NCI-H146 (cell line): ENCODE measurements around the gene SULT2B1.
"Not testable (repeated sequence)": the region's sequence is repeated elsewhere in the genome, so short reads cannot be mapped to it uniquely, and the experiment has no call there.

Experiments
- DNase-seq: peaks from one replicate; lab custom pipeline; 2025; lab: John Stamatoyannopoulos, UW

SULT2B1 gene

DNA sequence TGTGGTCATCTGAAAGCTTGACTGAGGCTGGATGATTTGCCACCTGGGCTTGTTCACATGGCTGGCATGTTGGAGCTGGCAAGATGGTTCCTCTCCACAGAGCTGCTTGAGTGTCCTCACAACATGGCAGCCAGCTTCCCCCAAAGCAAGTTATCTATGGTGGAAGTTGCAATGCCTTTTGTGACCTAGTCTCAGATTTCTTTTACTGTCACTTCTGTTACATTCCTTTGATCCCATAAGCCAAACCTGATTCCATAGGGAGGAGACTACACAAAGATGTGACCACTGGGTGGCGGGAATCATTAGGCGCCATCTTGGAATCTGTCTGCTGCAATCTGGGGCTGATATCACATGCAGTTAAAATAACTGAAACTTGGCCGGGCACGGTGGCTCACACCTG lies 22.8 kb upstream of the SULT2B1 start:
- no peak for DNase-seq

- DNase-seq = no peak
Observed at GRCh38 chr19:48530066-48530720, 21.8 kb upstream of the SULT2B1 start.

GRCh38 chr19:48530770-48531169 lies 21.2 kb upstream of the SULT2B1 start:
- no peak for DNase-seq

DNA sequence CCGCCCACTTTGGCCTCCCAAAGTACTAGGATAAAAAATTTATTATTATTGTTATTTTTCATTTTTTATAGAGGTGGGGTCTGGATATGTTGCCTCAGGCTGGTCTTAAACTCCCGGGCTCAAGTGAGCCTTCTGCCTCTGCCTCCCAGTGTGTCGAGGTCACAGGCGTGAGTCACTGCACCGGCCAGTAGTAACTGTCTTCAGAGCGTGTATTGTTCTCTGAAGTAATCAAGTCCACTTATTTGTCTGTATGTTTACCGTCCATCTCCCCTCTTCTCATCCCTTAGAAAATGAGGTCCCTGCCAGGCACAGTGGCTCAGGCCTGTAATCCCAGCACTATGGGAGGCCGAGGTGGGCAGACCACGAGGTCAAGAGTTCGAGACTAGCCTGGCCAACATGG lies 18.2 kb upstream of the SULT2B1 start:
- DNase-seq = no peak

DNA sequence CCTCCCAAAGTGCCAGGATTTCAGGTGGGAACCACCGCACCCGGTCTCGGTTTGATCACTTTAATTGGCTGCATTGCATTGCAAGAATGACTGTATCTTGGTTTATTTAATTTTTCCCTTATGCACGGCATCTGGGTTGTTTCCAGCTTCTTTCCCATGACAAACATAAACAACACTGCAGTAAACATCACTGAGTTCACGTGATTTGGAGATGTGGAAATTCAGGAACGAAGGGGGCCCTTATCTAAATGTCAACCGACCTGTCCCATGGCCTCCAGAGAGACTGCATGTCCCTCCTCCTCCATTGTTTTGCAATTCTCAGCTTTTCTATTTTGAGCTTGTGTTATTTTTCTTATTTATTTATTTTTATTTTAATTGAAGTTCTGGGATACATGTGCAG lies 14.4 kb upstream of the SULT2B1 start:
- DNase-seq = no peak

- not testable (repeated sequence) for DNase-seq
Observed at GRCh38 chr19:48538057-48538456, 13.9 kb upstream of the SULT2B1 start.

DNA sequence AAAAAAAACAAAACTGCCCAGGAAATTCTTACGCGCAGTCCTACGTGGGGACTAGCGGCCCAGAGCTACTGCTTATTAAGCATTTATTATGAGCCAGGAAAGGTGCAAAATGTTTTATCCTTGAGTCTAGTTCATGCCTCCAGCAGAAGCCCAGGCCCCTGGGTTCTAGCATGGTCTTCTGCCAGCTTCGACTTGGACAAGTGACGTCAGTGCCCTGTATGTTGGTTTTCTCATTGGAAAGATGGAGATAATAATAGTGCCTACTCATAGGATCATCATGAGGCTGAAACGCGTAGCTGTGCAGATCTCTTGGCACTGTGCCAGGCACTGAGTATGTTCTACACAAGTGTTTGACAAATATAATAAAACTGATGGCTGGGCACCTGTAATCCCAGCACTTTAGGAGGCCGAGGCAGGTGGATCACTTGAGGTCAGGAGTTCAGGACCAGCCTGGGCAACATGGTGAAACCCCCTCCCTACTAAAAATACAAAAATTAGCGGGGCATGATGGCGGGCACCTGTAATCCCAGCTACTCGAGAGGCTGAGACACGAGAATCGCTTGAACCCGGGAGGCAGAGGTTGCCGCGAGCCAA lies 12.4 kb upstream of the SULT2B1 start:
- DNase-seq = peak; percentile 96

DNA sequence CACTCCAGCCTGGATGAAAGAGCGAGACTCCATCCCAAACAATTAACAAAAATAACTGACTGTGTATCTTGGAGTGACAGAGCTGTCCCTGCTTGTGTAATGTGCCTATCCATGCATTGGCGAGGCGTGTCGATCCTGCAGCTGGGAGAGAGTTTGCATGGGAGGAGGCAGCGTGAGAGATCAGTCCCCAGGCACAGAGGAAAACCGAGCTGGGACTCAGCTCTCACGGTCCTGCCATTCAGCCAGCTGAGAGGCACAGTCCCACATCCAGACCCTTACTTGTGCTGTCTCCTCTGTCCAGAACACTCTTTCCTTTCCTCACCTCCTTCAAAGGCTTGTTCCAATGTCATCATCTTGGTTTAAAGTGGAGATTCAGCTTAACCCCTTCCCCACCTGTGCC lies 11.9 kb upstream of the SULT2B1 start:
- peak; percentile 42 for DNase-seq

DNA sequence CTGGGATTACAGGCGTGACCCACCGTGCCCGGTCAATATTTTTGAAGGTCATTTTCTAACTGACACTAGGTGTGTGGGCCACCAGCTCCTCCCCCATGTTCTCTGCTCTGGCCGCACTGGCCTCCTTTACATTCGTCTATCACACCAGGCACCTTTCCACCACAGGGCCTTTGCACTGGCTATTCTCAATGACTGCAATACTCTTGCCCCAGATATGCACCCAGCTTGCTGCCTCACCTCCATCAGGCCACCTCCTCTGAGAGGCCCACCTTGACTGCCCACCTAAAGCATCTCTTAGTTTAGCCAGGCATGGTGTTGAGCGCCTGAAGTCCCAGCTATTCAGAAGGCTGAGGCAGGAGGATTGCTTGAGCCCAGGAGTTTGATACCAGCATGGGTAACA lies 10.2 kb upstream of the SULT2B1 start:
- no peak for DNase-seq

- no peak for DNase-seq
Observed at GRCh38 chr19:48543121-48543710, 8.8 kb upstream of the SULT2B1 start.

- no peak for DNase-seq
Observed at GRCh38 chr19:48544856-48545750, 6.9 kb upstream of the SULT2B1 start.

DNA sequence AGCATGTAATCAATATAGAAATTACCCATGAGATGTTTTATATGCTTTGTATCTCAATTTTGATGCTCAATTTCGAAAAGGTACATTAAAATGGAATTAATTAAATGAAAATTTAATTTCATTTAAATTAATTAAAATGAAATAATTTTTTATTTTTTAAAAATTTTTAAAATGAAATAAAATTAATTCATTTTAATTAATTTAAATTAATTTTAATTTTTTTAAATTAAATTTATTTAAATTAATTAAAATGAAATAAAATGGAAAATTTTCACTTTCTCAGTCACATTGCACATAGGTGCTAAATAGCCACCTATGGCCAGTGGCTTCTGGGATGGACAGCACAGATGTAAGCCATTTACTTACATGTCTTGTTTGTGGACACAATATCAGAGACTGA lies 4.2 kb upstream of the SULT2B1 start:
- DNase-seq = no peak

DNA sequence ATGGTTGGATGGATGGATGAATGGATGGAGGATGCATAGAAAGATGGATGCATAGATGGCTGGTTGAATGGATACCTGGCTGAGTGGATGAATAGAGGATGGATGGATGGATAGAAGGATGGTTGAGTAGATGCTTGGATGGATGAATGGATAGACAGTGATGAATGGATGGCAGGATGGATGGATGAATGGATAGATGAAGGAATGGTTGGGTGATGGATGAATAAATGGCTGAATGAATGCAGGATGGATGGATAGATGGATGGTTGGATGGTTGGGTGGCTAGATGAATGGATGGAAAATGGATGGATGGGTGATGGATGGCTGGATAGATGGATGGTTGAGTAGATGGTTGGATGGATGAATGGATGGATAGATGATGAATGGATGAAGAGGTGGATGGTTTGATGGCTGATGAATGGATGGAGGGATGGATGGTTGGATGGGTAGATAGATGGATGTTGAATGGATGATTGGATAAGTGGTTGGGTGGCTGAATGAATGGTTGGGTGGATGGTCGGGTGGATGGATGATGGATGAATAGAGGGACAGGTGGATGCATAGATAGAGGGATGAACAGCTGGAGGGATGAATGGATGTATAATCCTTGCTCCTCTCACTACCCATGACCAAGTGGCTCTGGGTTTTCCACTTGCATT lies 3.6 kb upstream of the SULT2B1 start:
- no peak for DNase-seq

GRCh38 chr19:48549380-48549779 lies 2.6 kb upstream of the SULT2B1 start:
- no peak for DNase-seq

DNA sequence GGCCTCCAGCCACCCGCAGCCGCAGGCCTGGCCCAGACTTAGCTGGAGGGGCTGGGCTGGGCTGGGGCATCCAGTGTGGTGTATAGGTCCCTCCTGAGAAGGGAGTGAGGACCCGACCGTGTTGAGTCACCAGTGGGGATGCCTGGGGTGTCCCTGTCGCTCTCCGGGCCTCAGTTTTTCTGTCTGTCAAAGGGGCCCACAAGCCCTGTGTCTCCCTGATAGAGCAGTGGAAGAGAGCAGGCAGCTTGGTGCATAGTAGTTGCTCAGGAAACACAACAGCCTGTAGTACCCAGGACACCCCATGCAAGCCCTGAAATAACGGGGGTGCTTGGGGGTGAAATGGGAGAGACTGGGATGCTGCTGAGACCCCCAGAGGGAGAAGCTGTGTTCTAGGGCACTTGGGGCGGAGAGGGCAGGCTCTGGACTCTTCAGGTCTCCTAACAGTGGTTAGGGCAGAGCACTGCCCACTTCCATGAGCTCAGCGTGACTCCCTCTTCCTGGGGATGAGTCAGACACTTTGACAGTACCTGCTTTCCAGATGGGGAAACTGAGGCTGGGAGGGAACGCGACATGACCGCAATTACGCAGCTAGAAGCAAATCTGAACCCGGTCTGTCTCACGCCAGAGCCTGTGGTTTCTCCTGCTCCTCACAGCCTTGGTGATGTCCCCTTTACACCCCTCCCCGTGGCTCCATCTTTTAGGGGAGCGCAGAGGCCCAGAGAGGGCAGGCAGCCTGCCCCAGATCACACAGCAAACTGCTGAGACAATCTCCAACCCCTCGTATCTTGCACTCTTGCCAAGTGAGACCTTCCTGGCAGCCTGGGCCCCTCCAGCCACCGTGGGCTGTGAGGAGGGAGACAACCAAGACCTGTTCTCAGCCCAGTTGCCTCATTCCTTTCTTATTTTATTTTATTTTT lies 692 bp downstream of the SULT2B1 start:
- DNase-seq = no peak

DNA sequence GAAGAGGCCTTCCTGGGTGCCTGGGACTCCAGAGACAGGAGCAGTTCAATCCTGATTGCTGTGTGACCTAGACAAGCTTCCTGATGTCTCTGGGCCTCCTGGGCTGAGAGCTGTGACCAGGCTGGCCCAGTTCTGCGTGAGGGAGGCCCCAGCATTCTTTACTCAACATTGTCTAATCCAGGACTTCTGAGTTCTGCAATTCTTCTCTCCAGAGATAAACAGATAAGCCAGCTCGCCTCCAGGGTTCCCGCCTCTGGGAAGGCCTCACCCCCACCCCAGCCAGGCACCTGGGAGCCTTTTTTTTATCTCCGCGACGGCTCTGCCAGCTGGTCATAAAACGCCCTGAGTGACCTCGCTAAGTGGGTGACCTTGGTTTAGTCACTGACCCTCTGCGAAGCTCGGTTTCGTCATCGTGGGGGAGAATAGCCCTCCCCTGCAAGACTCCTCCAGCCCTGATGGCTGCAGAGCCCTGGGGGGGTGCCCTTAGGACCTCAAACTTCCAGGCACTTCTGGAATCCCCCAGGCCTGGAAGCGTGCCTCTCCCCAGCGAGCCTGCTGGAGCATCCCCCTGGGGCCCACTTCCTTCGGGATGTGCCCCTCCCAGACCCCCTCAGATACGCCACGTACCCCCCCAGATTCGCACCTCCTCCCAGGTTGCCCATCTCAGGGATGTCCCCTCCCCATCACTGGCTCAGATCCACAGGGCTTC lies 1.9 kb downstream of the SULT2B1 start:
- peak; percentile 66 for DNase-seq

DNA sequence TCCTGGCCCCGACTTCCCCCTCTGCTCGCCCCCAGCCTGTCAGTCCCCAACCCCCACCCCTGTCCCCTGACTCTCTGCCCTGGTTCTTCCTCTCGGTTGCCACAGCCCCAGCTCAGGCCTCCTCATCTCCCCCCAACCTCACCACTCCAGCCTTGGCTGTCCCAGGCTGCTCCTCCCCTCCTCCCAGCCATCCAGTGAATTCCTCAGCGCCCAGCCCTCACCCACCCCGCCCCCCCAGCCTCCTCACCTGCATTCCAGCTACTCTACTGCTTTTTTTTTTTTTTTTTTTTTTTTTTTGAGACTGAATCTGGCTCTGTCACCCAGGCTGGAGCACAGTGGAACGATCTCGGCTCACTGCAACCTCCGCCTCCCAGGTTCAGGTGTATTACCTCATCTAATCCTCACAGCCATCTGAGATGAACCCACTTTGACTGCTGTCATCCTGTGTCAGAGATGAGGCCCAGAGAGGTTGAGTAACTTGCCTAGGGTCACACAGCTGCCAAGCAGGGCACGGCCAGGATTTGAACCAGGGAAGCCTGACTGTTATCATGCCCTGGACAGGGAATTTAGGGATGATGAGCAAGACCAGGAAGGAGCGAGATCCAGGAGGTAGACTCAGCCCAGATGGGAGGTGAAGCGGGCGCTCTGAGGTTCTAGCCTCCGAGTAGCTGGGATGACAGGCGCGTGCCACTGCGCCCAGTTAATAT lies 2.6 kb downstream of the SULT2B1 start:
- DNase-seq = no peak

GRCh38 chr19:48556163-48556562 lies 4.2 kb downstream of the SULT2B1 start:
- no peak for DNase-seq

GRCh38 chr19:48556825-48557224 lies 4.9 kb downstream of the SULT2B1 start:
- no peak for DNase-seq
